HEK293 (cell line): Measurements from ENCODE around the gene EVI5L.

Source experiments
- CTCF ChIA-PET: fragments of 350-600 bp; formaldehyde crosslinking; extraction: SDS; loops from one replicate; lab custom pipeline; 2021; ENCODE audit warnings: antibody characterized with exemption; lab: Yijun Ruan, JAX
- POLR2A ChIA-PET: fragments of 300-600 bp; formaldehyde crosslinking; extraction: SDS; loops from one replicate; lab custom pipeline; 2020; ENCODE audit warnings: antibody characterized with exemption, inconsistent platforms; lab: Yijun Ruan, JAX
- H3K27ac ChIP-seq: fragments of 200-500 bp; sonication (Bioruptor generic); 2 replicates; pipeline ENCODE4 v1.5.1; 2014; ENCODE audit warnings: low read depth, low read length, control low read depth, inconsistent platforms; ENCODE audit errors: extremely low read depth
- H3K36me3 ChIP-seq, 2 experiments: fragments of 200-500 bp in 1 of 2; sonication (Bioruptor generic) in 1 of 2; 1 replicate in 1 of 2; 2 replicates in 1 of 2; pipeline ENCODE4 v1.5.1; 2014 to 2017; ENCODE audit warnings: inconsistent platforms in 2 of 2, low read length in 2 of 2; ENCODE audit not compliant: control insufficient read depth in 2 of 2, insufficient read depth in 1 of 2
- H3K4me1 ChIP-seq: fragments of 200-500 bp; sonication (Bioruptor generic); 2 replicates; pipeline ENCODE4 v1.5.1; 2014; ENCODE audit warnings: mild to moderate bottlenecking, low read length, inconsistent platforms; ENCODE audit not compliant: control insufficient read depth, insufficient read depth
- H3K4me3 ChIP-seq: 2 replicates; pipeline ENCODE4 v1.5.1; 2011; ENCODE audit warnings: low read depth, mild to moderate bottlenecking, control low read depth, low read length, moderate library complexity
- H3K9me3 ChIP-seq: fragments of 200-500 bp; sonication (Bioruptor generic); 2 replicates; pipeline ENCODE4 v1.5.1; 2014; ENCODE audit warnings: low read depth, low read length, inconsistent platforms; ENCODE audit not compliant: control insufficient read depth, insufficient read depth
- ATF2 ChIP-seq: fragments of 450-650 bp; formaldehyde crosslinking; IDR thresholded peaks from 2 replicates; pipeline ENCODE4 v1.5.1; 2016; ENCODE audit warnings: missing biosample characterization, missing genetic modification characterization, low read depth
- EGR2 ChIP-seq: fragments of 450-650 bp; formaldehyde crosslinking; IDR thresholded peaks from 2 replicates; pipeline ENCODE4 v1.5.1; 2016; ENCODE audit warnings: low read depth, missing biosample characterization, missing genetic modification characterization
- FEZF1 ChIP-seq: fragments of 450-650 bp; formaldehyde crosslinking; IDR thresholded peaks from 2 replicates; pipeline ENCODE4 v1.5.1; 2016; ENCODE audit warnings: missing biosample characterization, missing genetic modification characterization
- GLI2 ChIP-seq: fragments of 450-650 bp; formaldehyde crosslinking; IDR thresholded peaks from 2 replicates; pipeline ENCODE4; 2017; ENCODE audit warnings: missing biosample characterization, missing genetic modification characterization, low read depth, borderline replicate concordance
- GLI4 ChIP-seq: fragments of 450-650 bp; formaldehyde crosslinking; IDR thresholded peaks from 2 replicates; pipeline ENCODE4 v1.5.1; 2016; ENCODE audit warnings: missing biosample characterization, missing genetic modification characterization
- GLIS1 ChIP-seq: fragments of 450-650 bp; formaldehyde crosslinking; IDR thresholded peaks from 2 replicates; pipeline ENCODE4 v1.5.1; 2016; ENCODE audit warnings: missing biosample characterization, missing genetic modification characterization
- HOXD13 ChIP-seq: sonication (generic); formaldehyde crosslinking; IDR thresholded peaks from 2 replicates; pipeline ENCODE4 v1.8.0; 2022; ENCODE audit warnings: missing genetic modification reagents, borderline replicate concordance
- KLF1 ChIP-seq: fragments of 450-650 bp; formaldehyde crosslinking; IDR thresholded peaks from 2 replicates; pipeline ENCODE4 v1.5.1; 2016; ENCODE audit warnings: missing biosample characterization, missing genetic modification characterization
- KLF7 ChIP-seq: fragments of 450-650 bp; formaldehyde crosslinking; IDR thresholded peaks from 2 replicates; pipeline ENCODE4 v1.5.1; 2016; ENCODE audit warnings: missing biosample characterization, missing genetic modification characterization, borderline replicate concordance
- PATZ1 ChIP-seq: fragments of 450-650 bp; formaldehyde crosslinking; IDR thresholded peaks from 2 replicates; pipeline ENCODE4 v1.5.1; 2016; ENCODE audit warnings: missing biosample characterization, missing genetic modification characterization
- SALL2 ChIP-seq: fragments of 450-650 bp; formaldehyde crosslinking; IDR thresholded peaks from 2 replicates; pipeline ENCODE4 v1.5.0; 2017; ENCODE audit warnings: missing biosample characterization, mild to moderate bottlenecking, missing genetic modification characterization, borderline replicate concordance
- SP2 ChIP-seq: fragments of 450-650 bp; formaldehyde crosslinking; IDR thresholded peaks from 2 replicates; pipeline ENCODE4 v1.5.1; 2016; ENCODE audit warnings: missing biosample characterization, missing genetic modification characterization
- ZFP41 ChIP-seq: fragments of 450-650 bp; formaldehyde crosslinking; IDR thresholded peaks from 2 replicates; pipeline ENCODE4 v1.5.1; 2016; ENCODE audit warnings: missing biosample characterization, missing genetic modification characterization, borderline replicate concordance
- ZNF10 ChIP-seq: fragments of 450-650 bp; formaldehyde crosslinking; IDR thresholded peaks from 2 replicates; pipeline ENCODE4 v1.5.1; 2017; ENCODE audit warnings: missing biosample characterization, missing genetic modification characterization
- ZNF114 ChIP-seq: fragments of 450-650 bp; formaldehyde crosslinking; IDR thresholded peaks from 2 replicates; pipeline ENCODE4 v1.5.0; 2017; ENCODE audit warnings: missing biosample characterization, missing genetic modification characterization
- ZNF121 ChIP-seq: fragments of 450-650 bp; formaldehyde crosslinking; IDR thresholded peaks from 2 replicates; pipeline ENCODE4 v1.5.1; 2016; ENCODE audit warnings: missing biosample characterization, missing genetic modification characterization
- ZNF138 ChIP-seq: fragments of 450-650 bp; formaldehyde crosslinking; IDR thresholded peaks from 2 replicates; pipeline ENCODE4 v1.5.1; 2016; ENCODE audit warnings: missing biosample characterization, missing genetic modification characterization, borderline replicate concordance
- ZNF146 ChIP-seq: fragments of 450-650 bp; formaldehyde crosslinking; IDR thresholded peaks from 2 replicates; pipeline ENCODE4 v1.5.1; 2016; ENCODE audit warnings: missing biosample characterization, missing genetic modification characterization
- ZNF184 ChIP-seq: fragments of 450-650 bp; IDR thresholded peaks from 2 replicates; pipeline ENCODE4 v1.5.1; 2018; ENCODE audit warnings: missing biosample characterization, mild to moderate bottlenecking, missing genetic modification characterization
- ZNF19 ChIP-seq: fragments of 450-650 bp; formaldehyde crosslinking; IDR thresholded peaks from 2 replicates; pipeline ENCODE4; 2016; ENCODE audit warnings: missing biosample characterization, missing genetic modification characterization, low read depth
- ZNF214 ChIP-seq: fragments of 450-650 bp; formaldehyde crosslinking; IDR thresholded peaks from 2 replicates; pipeline ENCODE4 v1.5.1; 2017; ENCODE audit warnings: missing biosample characterization, mild to moderate bottlenecking, missing genetic modification characterization, borderline replicate concordance
- ZNF311 ChIP-seq: fragments of 450-650 bp; formaldehyde crosslinking; IDR thresholded peaks from 2 replicates; pipeline ENCODE4 v1.5.1; 2017; ENCODE audit warnings: missing biosample characterization, missing genetic modification characterization, borderline replicate concordance
- ZNF423 ChIP-seq: fragments of 450-650 bp; formaldehyde crosslinking; IDR thresholded peaks from 2 replicates; pipeline ENCODE4 v1.5.1; 2016; ENCODE audit warnings: missing biosample characterization, missing genetic modification characterization
- ZNF585B ChIP-seq: fragments of 450-650 bp; formaldehyde crosslinking; IDR thresholded peaks from 2 replicates; pipeline ENCODE4 v1.5.1; 2016; ENCODE audit warnings: missing biosample characterization, missing genetic modification characterization
- ZNF747 ChIP-seq: fragments of 450-650 bp; formaldehyde crosslinking; IDR thresholded peaks from 2 replicates; pipeline ENCODE4 v1.5.1; 2016; ENCODE audit warnings: missing biosample characterization, missing genetic modification characterization
- ZNF785 ChIP-seq: fragments of 450-650 bp; formaldehyde crosslinking; IDR thresholded peaks from 2 replicates; pipeline ENCODE4 v1.5.1; 2016; ENCODE audit warnings: missing biosample characterization, missing genetic modification characterization
- ZSCAN4 ChIP-seq: fragments of 450-650 bp; formaldehyde crosslinking; IDR thresholded peaks from 2 replicates; pipeline ENCODE4 v1.5.1; 2017; ENCODE audit warnings: missing biosample characterization, missing genetic modification characterization
- TF ChIP-seq, protein P1 (sequence below): fragments of 450-650 bp; formaldehyde crosslinking; IDR thresholded peaks from 2 replicates; pipeline ENCODE4 v1.5.1; 2017; ENCODE audit warnings: missing biosample characterization, missing genetic modification characterization
- TF ChIP-seq, protein P2 (sequence below): fragments of 450-650 bp; formaldehyde crosslinking; IDR thresholded peaks from 2 replicates; pipeline ENCODE4 v1.5.1; 2016; ENCODE audit warnings: missing biosample characterization, missing genetic modification characterization, low read depth

Gene EVI5L

GRCh38 chr19:7868671-7869452 lies 38.8 kb downstream of the EVI5L start:
- peak overlapping the region; percentile 45; the same call in 1 of the 2 replicates for H3K27ac ChIP-seq
- no peak for TF ChIP-seq ZNF214 (tag by site-specific recombination)
- no peak for TF ChIP-seq ZNF121
- TF ChIP-seq ZNF146 (tag by site-specific recombination): no peak
- TF ChIP-seq ZNF138 (tag by site-specific recombination): no peak
- TF ChIP-seq FEZF1: no peak
- no peak for TF ChIP-seq SALL2
- 0 out of 2 replicates have a peak, but pooled peaks have one; percentile 60 for TF ChIP-seq ZNF785 (tag by site-specific recombination)
- TF ChIP-seq ZNF423: peak; percentile 88
- no peak for TF ChIP-seq ZNF184 (tag by site-specific recombination)
- TF ChIP-seq KLF7 (tag by site-specific recombination): no peak
- TF ChIP-seq ZNF10 (tag by site-specific recombination): peak; percentile 94; the same call in 1 of the 2 replicates
- peak; percentile 81 for TF ChIP-seq PATZ1 (tag by site-specific recombination)
- TF ChIP-seq ZSCAN4 (tag by site-specific recombination): no peak
- peak; percentile 23; the same call in 1 of the 2 replicates for TF ChIP-seq EGR2 (tag by site-specific recombination)
- no peak for TF ChIP-seq ATF2 (tag by site-specific recombination)
- peak; percentile 84 for TF ChIP-seq KLF1 (tag by site-specific recombination)
- TF ChIP-seq HOXD13 (CRISPR knock-in tag): no peak
- no peak for TF ChIP-seq ZNF114
- TF ChIP-seq GLI4: no peak
- TF ChIP-seq ZNF311 (tag by site-specific recombination): no peak
- TF ChIP-seq SP2 (tag by site-specific recombination): peak; percentile 83
- TF ChIP-seq ZNF747 (tag by site-specific recombination): no peak
- no peak for TF ChIP-seq ZNF585B (tag by site-specific recombination)
- no peak for TF ChIP-seq GLI2 (tag by site-specific recombination)
- no peak for TF ChIP-seq ZFP41 (tag by site-specific recombination)
- TF ChIP-seq ZNF19 (tag by site-specific recombination): no peak
- TF ChIP-seq, protein P1, sequence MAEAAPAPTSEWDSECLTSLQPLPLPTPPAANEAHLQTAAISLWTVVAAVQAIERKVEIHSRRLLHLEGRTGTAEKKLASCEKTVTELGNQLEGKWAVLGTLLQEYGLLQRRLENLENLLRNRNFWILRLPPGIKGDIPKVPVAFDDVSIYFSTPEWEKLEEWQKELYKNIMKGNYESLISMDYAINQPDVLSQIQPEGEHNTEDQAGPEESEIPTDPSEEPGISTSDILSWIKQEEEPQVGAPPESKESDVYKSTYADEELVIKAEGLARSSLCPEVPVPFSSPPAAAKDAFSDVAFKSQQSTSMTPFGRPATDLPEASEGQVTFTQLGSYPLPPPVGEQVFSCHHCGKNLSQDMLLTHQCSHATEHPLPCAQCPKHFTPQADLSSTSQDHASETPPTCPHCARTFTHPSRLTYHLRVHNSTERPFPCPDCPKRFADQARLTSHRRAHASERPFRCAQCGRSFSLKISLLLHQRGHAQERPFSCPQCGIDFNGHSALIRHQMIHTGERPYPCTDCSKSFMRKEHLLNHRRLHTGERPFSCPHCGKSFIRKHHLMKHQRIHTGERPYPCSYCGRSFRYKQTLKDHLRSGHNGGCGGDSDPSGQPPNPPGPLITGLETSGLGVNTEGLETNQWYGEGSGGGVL (tag by site-specific recombination): no peak
- no peak; the same call in 1 of the 2 replicates for TF ChIP-seq GLIS1
- TF ChIP-seq, protein P2, sequence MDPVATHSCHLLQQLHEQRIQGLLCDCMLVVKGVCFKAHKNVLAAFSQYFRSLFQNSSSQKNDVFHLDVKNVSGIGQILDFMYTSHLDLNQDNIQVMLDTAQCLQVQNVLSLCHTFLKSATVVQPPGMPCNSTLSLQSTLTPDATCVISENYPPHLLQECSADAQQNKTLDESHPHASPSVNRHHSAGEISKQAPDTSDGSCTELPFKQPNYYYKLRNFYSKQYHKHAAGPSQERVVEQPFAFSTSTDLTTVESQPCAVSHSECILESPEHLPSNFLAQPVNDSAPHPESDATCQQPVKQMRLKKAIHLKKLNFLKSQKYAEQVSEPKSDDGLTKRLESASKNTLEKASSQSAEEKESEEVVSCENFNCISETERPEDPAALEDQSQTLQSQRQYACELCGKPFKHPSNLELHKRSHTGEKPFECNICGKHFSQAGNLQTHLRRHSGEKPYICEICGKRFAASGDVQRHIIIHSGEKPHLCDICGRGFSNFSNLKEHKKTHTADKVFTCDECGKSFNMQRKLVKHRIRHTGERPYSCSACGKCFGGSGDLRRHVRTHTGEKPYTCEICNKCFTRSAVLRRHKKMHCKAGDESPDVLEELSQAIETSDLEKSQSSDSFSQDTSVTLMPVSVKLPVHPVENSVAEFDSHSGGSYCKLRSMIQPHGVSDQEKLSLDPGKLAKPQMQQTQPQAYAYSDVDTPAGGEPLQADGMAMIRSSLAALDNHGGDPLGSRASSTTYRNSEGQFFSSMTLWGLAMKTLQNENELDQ: no peak

More at GRCh38 chr19:7868671-7869452, 38.8 kb downstream of the EVI5L start:
- H3K36me3 ChIP-seq: no peaks in the 10 kb centered on the region
- H3K9me3 ChIP-seq: no peaks in the 10 kb centered on the region
- ChIA-PET CTCF (interaction anchor here (0.6 to 2.4 kb wide), 34 partner anchors 8 to 1444 kb away, joined by 3 to 25 read pairs (median 5); partner anchors contain the start of genes LRRC8E, MAP2K7, SNAPC2 and TIMM44), POLR2A (interaction anchor here (0.6 to 2.2 kb wide), 15 partner anchors 9 to 455 kb away, joined by 3 to 35 read pairs (median 4); partner anchors contain the start of genes LRRC8E, MAP2K7, SNAPC2 and TIMM44)
- peaks cover 6% of the 10 kb centered on the region for H3K4me1 ChIP-seq
- peak overlapping the region; percentile 52 for H3K4me3 ChIP-seq
